HepG2 (cell line): ENCODE results near the gene SAMD4A. TPM values are rescaled to one million over a fixed set of nuclear protein-coding genes. Genes with fewer than 3 reads are reported as not detected.

Experiments
- FOXA3 ChIP-seq: IDR thresholded peaks from 2 replicates; pipeline ENCODE4 v1.6.1; 2016; ENCODE audit warnings: missing genetic modification reagents, missing compliant biosample characterization
- FOXK2 ChIP-seq: fragments of 450-650 bp; IDR thresholded peaks from 2 replicates; pipeline ENCODE4 v1.6.1; 2016
- NCOR1 ChIP-seq: fragments of 200-600 bp; sonication (generic); IDR thresholded peaks from 2 replicates; pipeline ENCODE4 v1.7.0; 2017; ENCODE audit warnings: antibody characterized with exemption, low read length, borderline replicate concordance
- NFIB ChIP-seq: sonication (generic); formaldehyde crosslinking; IDR thresholded peaks from 2 replicates; pipeline ENCODE4 v1.9.0; 2021; ENCODE audit warnings: missing genetic modification reagents, mild to moderate bottlenecking, borderline replicate concordance
- NFKB2 ChIP-seq: sonication (generic); formaldehyde crosslinking; IDR thresholded peaks from 2 replicates; pipeline ENCODE4 v1.4.0; 2020; ENCODE audit warnings: missing genetic modification reagents, borderline replicate concordance
- NPAS2 ChIP-seq: sonication (generic); formaldehyde crosslinking; IDR thresholded peaks from 2 replicates; pipeline ENCODE4 v1.8.0; 2022; ENCODE audit warnings: mild to moderate bottlenecking, missing genetic modification reagents, borderline replicate concordance
- POGZ ChIP-seq: sonication (generic); formaldehyde crosslinking; IDR thresholded peaks from 2 replicates; pipeline ENCODE4 v1.4.0; 2020; ENCODE audit warnings: mild to moderate bottlenecking, missing genetic modification reagents
- SIX4 ChIP-seq: sonication (generic); formaldehyde crosslinking; IDR thresholded peaks from 2 replicates; pipeline ENCODE4 v1.4.0; 2020; ENCODE audit warnings: missing genetic modification reagents
- SMAD3 ChIP-seq: sonication (generic); formaldehyde crosslinking; IDR thresholded peaks from 2 replicates; pipeline ENCODE4 v1.4.0; 2020; ENCODE audit warnings: missing genetic modification reagents
- SMC3 ChIP-seq: IDR thresholded peaks from 2 replicates; pipeline ENCODE4 v1.6.1; 2011; ENCODE audit warnings: low read length, improper control_type of control experiment
- SNAPC2 ChIP-seq: sonication (generic); formaldehyde crosslinking; IDR thresholded peaks from 2 replicates; pipeline ENCODE4 v1.8.1; 2022; ENCODE audit warnings: mild to moderate bottlenecking, missing genetic modification reagents
- ZFYVE20 ChIP-seq: sonication (generic); formaldehyde crosslinking; IDR thresholded peaks from 2 replicates; pipeline ENCODE4 v1.8.0; 2023; ENCODE audit warnings: low read depth, mild to moderate bottlenecking, moderate library complexity, missing genetic modification reagents, borderline replicate concordance
- ZNF121 ChIP-seq: sonication (generic); formaldehyde crosslinking; IDR thresholded peaks from 2 replicates; pipeline ENCODE4 v1.5.0; 2020; ENCODE audit warnings: mild to moderate bottlenecking, missing genetic modification reagents
- ZNF652 ChIP-seq: IDR thresholded peaks from 2 replicates; pipeline ENCODE4 v1.6.1; 2016; ENCODE audit warnings: low read depth, borderline replicate concordance
- ZNF782 ChIP-seq: sonication (generic); formaldehyde crosslinking; IDR thresholded peaks from 2 replicates; pipeline ENCODE4 v1.4.0; 2020; ENCODE audit warnings: missing genetic modification reagents, mild to moderate bottlenecking, borderline replicate concordance
- polyA plus RNA-seq, 8 experiments: library from polyadenylated mRNA; depleted of rRNA in 3 of 8; stranded (reverse) in 7 of 8; unstranded in 1 of 8; fragments of >200 nt; fragmentation: Illumina TruSeq in 4 of 8; extraction: Trizol in 4 of 8; gene quantifications; 2 replicates each; pipeline versions ENCODE4 v1.2.1 to v1.2.3, GENCODE V29; 2011 to 2016; ENCODE audit warnings: low read depth in 4 of 8, missing spikeins in 1 of 8, mixed read lengths in 1 of 8; ENCODE audit not compliant: insufficient read depth in 1 of 8
- total RNA-seq, 5 experiments: library from RNA; depleted of rRNA; stranded (reverse); fragments of >200 nt; fragmentation: Illumina TruSeq; extraction: Trizol; gene quantifications; 2 replicates each; pipeline ENCODE4 v1.2.3, GENCODE V29; 2016; ENCODE audit warnings: low read depth in 1 of 5
- TF ChIP-seq, protein P1 (sequence below): sonication (generic); formaldehyde crosslinking; IDR thresholded peaks from 2 replicates; pipeline ENCODE4 v1.4.0; 2020; ENCODE audit warnings: missing genetic modification reagents, borderline replicate concordance
- TF ChIP-seq, protein P2 (sequence below): sonication (generic); formaldehyde crosslinking; IDR thresholded peaks from 2 replicates; pipeline ENCODE4 v1.9.0; 2021; ENCODE audit warnings: missing genetic modification reagents, mild to moderate bottlenecking, borderline replicate concordance
- TF ChIP-seq, protein P3 (sequence below), 2 experiments: sonication (generic) in 1 of 2; formaldehyde crosslinking in 1 of 2; IDR thresholded peaks; 2 replicates each; pipeline versions ENCODE4 v1.4.0 to v1.6.1; 2018 to 2020; ENCODE audit warnings: missing genetic modification reagents in 2 of 2, borderline replicate concordance in 1 of 2, low read depth in 1 of 2, mild to moderate bottlenecking in 1 of 2, missing biosample characterization in 1 of 2
- TF ChIP-seq, protein P4 (sequence below): sonication (generic); formaldehyde crosslinking; IDR thresholded peaks from 2 replicates; pipeline ENCODE4 v1.4.0; 2020; ENCODE audit warnings: missing genetic modification reagents, borderline replicate concordance
- TF ChIP-seq, protein P5 (sequence below): sonication (generic); formaldehyde crosslinking; IDR thresholded peaks from 2 replicates; pipeline ENCODE4 v1.4.0; 2020; ENCODE audit warnings: missing genetic modification reagents

SAMD4A gene
- total and polyA plus RNA-seq, 2 of the 13 experiments (the other 11 are each of a cell fraction or from before 2014, with no cell fraction given): 11.8 to 13.0 TPM

DNA sequence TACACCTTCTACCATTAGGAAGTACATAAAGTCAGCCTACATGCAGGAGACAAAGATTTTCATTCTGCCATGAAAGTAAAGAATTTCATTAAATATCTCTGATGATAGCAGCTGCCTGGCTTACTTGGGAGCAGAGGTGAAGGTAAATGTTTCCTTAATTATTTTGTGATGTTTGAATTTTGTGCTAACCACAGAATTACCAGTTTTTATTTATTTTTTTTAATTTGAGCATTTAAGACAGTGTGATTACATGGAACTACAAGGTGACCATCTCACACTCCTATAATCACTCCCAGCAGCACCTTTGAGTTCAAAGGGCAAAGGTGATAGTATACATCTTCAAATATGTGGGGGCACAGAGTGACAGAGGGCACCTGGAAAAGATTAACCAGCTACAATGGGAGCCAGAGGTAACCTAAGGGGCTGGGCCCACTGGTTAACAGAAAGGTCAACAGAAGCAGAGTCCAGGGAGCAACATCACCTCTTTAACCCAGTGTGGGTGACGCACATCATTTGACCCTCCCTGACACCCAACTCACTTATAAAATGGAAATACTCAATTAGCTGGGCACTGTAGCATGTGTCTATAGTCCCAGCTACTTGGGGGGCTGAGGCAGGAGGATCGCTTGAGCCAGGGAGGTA lies 270.7 kb downstream of the SAMD4A start (continued):
- TF ChIP-seq NFIB (no peak), NFKB2 (CRISPR knock-in tag) (no peak), FOXA3 (CRISPR knock-in tag) (peak; percentile 89), ZFYVE20 (no peak), POGZ (CRISPR knock-in tag) (peak; percentile 88), FOXK2 (peak; percentile 23; the same call in 1 of the 2 replicates), SNAPC2 (CRISPR knock-in tag) (peak; percentile 92), SMAD3 (peak; percentile 82; the same call in 1 of the 2 replicates), ZNF782 (CRISPR knock-in tag) (no peak; the same call in 1 of the 2 replicates), NPAS2 (CRISPR knock-in tag) (no peak), SMC3 (no peak), ZNF652 (CRISPR knock-in tag) (peak; percentile 76; the same call in 1 of the 2 replicates), ZNF121 (CRISPR knock-in tag) (no peak), SIX4 (CRISPR knock-in tag) (peak; percentile 49; the same call in 1 of the 2 replicates), NCOR1 (peak; percentile 98)
- TF ChIP-seq, protein P1, sequence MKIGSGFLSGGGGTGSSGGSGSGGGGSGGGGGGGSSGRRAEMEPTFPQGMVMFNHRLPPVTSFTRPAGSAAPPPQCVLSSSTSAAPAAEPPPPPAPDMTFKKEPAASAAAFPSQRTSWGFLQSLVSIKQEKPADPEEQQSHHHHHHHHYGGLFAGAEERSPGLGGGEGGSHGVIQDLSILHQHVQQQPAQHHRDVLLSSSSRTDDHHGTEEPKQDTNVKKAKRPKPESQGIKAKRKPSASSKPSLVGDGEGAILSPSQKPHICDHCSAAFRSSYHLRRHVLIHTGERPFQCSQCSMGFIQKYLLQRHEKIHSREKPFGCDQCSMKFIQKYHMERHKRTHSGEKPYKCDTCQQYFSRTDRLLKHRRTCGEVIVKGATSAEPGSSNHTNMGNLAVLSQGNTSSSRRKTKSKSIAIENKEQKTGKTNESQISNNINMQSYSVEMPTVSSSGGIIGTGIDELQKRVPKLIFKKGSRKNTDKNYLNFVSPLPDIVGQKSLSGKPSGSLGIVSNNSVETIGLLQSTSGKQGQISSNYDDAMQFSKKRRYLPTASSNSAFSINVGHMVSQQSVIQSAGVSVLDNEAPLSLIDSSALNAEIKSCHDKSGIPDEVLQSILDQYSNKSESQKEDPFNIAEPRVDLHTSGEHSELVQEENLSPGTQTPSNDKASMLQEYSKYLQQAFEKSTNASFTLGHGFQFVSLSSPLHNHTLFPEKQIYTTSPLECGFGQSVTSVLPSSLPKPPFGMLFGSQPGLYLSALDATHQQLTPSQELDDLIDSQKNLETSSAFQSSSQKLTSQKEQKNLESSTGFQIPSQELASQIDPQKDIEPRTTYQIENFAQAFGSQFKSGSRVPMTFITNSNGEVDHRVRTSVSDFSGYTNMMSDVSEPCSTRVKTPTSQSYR (CRISPR knock-in tag): peak; percentile 49; the same call in 1 of the 2 replicates
- TF ChIP-seq, protein P2, sequence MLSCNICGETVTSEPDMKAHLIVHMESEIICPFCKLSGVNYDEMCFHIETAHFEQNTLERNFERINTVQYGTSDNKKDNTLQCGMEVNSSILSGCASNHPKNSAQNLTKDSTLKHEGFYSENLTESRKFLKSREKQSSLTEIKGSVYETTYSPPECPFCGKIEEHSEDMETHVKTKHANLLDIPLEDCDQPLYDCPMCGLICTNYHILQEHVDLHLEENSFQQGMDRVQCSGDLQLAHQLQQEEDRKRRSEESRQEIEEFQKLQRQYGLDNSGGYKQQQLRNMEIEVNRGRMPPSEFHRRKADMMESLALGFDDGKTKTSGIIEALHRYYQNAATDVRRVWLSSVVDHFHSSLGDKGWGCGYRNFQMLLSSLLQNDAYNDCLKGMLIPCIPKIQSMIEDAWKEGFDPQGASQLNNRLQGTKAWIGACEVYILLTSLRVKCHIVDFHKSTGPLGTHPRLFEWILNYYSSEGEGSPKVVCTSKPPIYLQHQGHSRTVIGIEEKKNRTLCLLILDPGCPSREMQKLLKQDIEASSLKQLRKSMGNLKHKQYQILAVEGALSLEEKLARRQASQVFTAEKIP (CRISPR knock-in tag): no peak
- TF ChIP-seq, protein P3, sequence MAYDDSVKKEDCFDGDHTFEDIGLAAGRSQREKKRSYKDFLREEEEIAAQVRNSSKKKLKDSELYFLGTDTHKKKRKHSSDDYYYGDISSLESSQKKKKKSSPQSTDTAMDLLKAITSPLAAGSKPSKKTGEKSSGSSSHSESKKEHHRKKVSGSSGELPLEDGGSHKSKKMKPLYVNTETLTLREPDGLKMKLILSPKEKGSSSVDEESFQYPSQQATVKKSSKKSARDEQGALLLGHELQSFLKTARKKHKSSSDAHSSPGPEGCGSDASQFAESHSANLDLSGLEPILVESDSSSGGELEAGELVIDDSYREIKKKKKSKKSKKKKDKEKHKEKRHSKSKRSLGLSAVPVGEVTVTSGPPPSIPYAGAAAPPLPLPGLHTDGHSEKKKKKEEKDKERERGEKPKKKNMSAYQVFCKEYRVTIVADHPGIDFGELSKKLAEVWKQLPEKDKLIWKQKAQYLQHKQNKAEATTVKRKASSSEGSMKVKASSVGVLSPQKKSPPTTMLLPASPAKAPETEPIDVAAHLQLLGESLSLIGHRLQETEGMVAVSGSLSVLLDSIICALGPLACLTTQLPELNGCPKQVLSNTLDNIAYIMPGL (CRISPR knock-in tag; IDR thresholded peaks at IDR 0.05; ENCODE audit: borderline replicate concordance in 1 of 2, low read depth in 1 of 2): no peak; a peak in 1 of 4 replicates
- TF ChIP-seq, protein P4, sequence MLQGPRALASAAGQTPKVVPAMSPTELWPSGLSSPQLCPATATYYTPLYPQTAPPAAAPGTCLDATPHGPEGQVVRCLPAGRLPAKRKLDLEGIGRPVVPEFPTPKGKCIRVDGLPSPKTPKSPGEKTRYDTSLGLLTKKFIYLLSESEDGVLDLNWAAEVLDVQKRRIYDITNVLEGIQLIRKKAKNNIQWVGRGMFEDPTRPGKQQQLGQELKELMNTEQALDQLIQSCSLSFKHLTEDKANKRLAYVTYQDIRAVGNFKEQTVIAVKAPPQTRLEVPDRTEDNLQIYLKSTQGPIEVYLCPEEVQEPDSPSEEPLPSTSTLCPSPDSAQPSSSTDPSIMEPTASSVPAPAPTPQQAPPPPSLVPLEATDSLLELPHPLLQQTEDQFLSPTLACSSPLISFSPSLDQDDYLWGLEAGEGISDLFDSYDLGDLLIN (CRISPR knock-in tag): no peak
- TF ChIP-seq, protein P5, sequence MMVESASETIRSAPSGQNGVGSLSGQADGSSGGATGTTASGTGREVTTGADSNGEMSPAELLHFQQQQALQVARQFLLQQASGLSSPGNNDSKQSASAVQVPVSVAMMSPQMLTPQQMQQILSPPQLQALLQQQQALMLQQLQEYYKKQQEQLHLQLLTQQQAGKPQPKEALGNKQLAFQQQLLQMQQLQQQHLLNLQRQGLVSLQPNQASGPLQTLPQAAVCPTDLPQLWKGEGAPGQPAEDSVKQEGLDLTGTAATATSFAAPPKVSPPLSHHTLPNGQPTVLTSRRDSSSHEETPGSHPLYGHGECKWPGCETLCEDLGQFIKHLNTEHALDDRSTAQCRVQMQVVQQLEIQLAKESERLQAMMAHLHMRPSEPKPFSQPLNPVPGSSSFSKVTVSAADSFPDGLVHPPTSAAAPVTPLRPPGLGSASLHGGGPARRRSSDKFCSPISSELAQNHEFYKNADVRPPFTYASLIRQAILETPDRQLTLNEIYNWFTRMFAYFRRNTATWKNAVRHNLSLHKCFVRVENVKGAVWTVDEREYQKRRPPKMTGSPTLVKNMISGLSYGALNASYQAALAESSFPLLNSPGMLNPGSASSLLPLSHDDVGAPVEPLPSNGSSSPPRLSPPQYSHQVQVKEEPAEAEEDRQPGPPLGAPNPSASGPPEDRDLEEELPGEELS (CRISPR knock-in tag): peak; percentile 91
